ENCODE results near the gene HM13. TPM values are rescaled to one million over a fixed set of nuclear protein-coding genes. Genes with fewer than 3 reads are reported as not detected.

The HM13 gene
- total and polyA plus RNA-seq, 2 of the 4 experiments (the other 2 are of a cell fraction), result 53.2 to 203 TPM

DNA sequence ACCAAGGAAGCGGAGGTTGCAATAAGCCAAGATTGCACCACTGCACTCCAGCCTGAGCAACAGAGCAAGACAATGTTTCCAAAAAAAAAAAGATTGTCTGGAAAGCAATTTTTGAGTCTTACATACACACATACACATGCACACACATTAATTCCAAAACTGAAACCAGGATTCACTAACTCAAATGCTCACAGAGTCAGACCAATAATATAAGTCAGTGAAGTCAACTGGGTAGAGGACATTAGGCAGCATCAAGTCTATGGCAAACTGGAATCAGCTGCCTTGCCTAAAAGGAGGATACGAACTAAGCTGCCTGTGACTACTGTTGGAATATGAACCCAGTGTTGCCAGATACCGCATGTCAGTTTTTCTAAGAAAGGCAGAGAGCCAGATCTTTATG is 23.5 kb upstream of the HM13 start:
- no peak overlapping the region for H3K56ac ChIP-seq (ENCODE audit: extremely low read depth, insufficient read depth, low read length)
- in situ Hi-C loops (cut with MboI; ENCODE audit: low sequenced_read_pairs), result no loop called here
- no peak for TF ChIP-seq CHD1 (IDR thresholded peaks at IDR 0.05; ENCODE audit: low read depth, low read length)
- TF ChIP-seq FOS (IDR thresholded peaks at IDR 0.05; ENCODE audit: low read depth, low read length), result no peak
- no peak for TF ChIP-seq MAFK (IDR thresholded peaks at IDR 0.05; ENCODE audit: low read depth, low read length)
- H4K91ac ChIP-seq (ENCODE audit: insufficient read depth, low read depth, low read length), result no peak overlapping the region
- H3K23ac ChIP-seq (ENCODE audit: low read depth, low read length), result no peak overlapping the region
- H2BK5ac ChIP-seq (ENCODE audit: low read depth, low read length, poor library complexity, severe bottlenecking), result no peak overlapping the region
- no peak overlapping the region for H2BK15ac ChIP-seq (ENCODE audit: low read depth, low read length)
- no peak overlapping the region for H3K4ac ChIP-seq (ENCODE audit: low read depth, low read length)
- POLR2A ChIA-PET (ENCODE audit: unreplicated experiment), result no interaction called here
- H2AK5ac ChIP-seq (ENCODE audit: low read depth, low read length), result no peak overlapping the region
- no peaks in the 10 kb centered on the region for H4K20me1 ChIP-seq (ENCODE audit: insufficient read depth, low read length)
- no peak overlapping the region for H4K5ac ChIP-seq (ENCODE audit: low read depth, low read length)
- no peak overlapping the region for H3K27ac ChIP-seq (ENCODE audit: insufficient read depth, low read length)
- no peak overlapping the region for H3K14ac ChIP-seq (replicated peaks; ENCODE audit: low read depth, low read length)
- H3K4me2 ChIP-seq (ENCODE audit: low read depth, low read length), result no peak overlapping the region
- BruUV-seq (replicated peaks), result no TSS peak
- no peaks in the 10 kb centered on the region for H3K9me1 ChIP-seq (ENCODE audit: insufficient read depth, low read length)
- H3K4me3 ChIP-seq (ENCODE audit: insufficient read depth, low read depth, low read length), result no peak overlapping the region
- no peak overlapping the region for H3K18ac ChIP-seq (ENCODE audit: low read depth, low read length)
- no peaks in the 10 kb centered on the region for H3K36me3 ChIP-seq (ENCODE audit: control insufficient read depth, insufficient read depth, low read length)
- no peak overlapping the region for H4K8ac ChIP-seq (ENCODE audit: low read depth in 2 of 2, low read length in 2 of 2)
- intact Hi-C loops (cut with micrococcal nuclease), result no loop called here
- no peak overlapping the region for H2AFZ ChIP-seq (replicated peaks; ENCODE audit: low read length, poor library complexity)
- H3K27me3 ChIP-seq (ENCODE audit: control insufficient read depth, insufficient read depth, low read length), result peaks cover 10% of the 10 kb centered on the region
- no peak overlapping the region for H2BK120ac ChIP-seq (ENCODE audit: low read depth, low read length)
- no peak overlapping the region for H2AK9ac ChIP-seq (replicated peaks; ENCODE audit: low read depth, low read length, poor library complexity)
- no peak for ATAC-seq (ENCODE audit: low read depth)
- dilution Hi-C loops (cut with HindIII; ENCODE audit: low sequenced_read_pairs, unreplicated experiment), result no loop called here
- H3K9ac ChIP-seq (ENCODE audit: low read depth, low read length), result no peak overlapping the region
- no peak overlapping the region for H2BK20ac ChIP-seq (ENCODE audit: low read depth, low read length)
- 85% methylated on average over 2 of the region's 3 CpGs; no CpG with 5 or more reads in 1 of the 2 experiments for WGBS, 2 experiments (ENCODE audit: extremely low coverage in 2 of 2, insufficient read length in 1 of 2)
- H3K9me3 ChIP-seq (ENCODE audit: control insufficient read depth, insufficient read depth, low read length), result no peaks in the 10 kb centered on the region
- no peaks in the 10 kb centered on the region for H3K4me1 ChIP-seq (ENCODE audit: control insufficient read depth, insufficient read depth, low read length)
- no peaks in the 10 kb centered on the region for H3K79me1 ChIP-seq (ENCODE audit: low read depth in 1 of 2, low read length in 2 of 2)
- CTCF ChIA-PET, result interaction anchor here (2.3 kb wide), 1 partner anchor 12 kb away, joined by 9 read pairs; no protein-coding TSS in a partner anchor
- no peak for DNase-seq

All from IMR-90 (cell line).